Measurements from ENCODE around the gene ANO1.

GRCh38 chr11:70225681-70226177 is 147.6 kb downstream of the ANO1 start:
- TF ChIP-seq, protein P1, sequence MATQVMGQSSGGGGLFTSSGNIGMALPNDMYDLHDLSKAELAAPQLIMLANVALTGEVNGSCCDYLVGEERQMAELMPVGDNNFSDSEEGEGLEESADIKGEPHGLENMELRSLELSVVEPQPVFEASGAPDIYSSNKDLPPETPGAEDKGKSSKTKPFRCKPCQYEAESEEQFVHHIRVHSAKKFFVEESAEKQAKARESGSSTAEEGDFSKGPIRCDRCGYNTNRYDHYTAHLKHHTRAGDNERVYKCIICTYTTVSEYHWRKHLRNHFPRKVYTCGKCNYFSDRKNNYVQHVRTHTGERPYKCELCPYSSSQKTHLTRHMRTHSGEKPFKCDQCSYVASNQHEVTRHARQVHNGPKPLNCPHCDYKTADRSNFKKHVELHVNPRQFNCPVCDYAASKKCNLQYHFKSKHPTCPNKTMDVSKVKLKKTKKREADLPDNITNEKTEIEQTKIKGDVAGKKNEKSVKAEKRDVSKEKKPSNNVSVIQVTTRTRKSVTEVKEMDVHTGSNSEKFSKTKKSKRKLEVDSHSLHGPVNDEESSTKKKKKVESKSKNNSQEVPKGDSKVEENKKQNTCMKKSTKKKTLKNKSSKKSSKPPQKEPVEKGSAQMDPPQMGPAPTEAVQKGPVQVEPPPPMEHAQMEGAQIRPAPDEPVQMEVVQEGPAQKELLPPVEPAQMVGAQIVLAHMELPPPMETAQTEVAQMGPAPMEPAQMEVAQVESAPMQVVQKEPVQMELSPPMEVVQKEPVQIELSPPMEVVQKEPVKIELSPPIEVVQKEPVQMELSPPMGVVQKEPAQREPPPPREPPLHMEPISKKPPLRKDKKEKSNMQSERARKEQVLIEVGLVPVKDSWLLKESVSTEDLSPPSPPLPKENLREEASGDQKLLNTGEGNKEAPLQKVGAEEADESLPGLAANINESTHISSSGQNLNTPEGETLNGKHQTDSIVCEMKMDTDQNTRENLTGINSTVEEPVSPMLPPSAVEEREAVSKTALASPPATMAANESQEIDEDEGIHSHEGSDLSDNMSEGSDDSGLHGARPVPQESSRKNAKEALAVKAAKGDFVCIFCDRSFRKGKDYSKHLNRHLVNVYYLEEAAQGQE (IDR thresholded peaks at IDR 0.05; ENCODE audit: low read depth) = no peak
- TF ChIP-seq YY1 (IDR thresholded peaks at IDR 0.05; ENCODE audit: low read depth) (no peak), CEBPB (IDR thresholded peaks at IDR 0.05) (no peak)

All from Ishikawa (cell line).